GM10266 (cell line): ENCODE measurements around the gene IL18BP.

ENCODE experiments used
- DNase-seq: peaks from one replicate; pipeline ENCODE4 v3.0.0; 2012; ENCODE audit errors: extremely low spot score
- TF ChIP-seq, protein P1 (sequence below): IDR thresholded peaks from 2 replicates; pipeline ENCODE4 v1.5.1; 2012; ENCODE audit warnings: mild to moderate bottlenecking, low read depth; ENCODE audit not compliant: control insufficient read depth, insufficient read depth; ENCODE audit errors: missing control alignments

IL18BP gene

DNA sequence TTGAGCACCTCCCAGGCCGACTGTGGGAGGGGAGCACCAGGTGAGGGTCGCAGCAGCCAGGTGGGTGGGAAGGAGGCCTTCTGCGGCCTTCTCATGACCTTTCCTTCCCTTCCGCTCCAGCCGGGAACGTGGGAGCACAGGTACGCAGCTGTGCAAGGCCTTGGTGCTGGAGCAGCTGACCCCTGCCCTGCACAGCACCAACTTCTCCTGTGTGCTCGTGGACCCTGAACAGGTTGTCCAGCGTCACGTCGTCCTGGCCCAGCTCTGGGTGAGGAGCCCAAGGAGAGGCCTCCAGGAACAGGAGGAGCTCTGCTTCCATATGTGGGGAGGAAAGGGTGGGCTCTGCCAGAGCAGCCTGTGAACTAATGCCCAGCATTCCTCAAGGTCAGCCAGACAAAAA lies 2.6 kb downstream of the IL18BP start:
- no peak for DNase-seq
- TF ChIP-seq, protein P1, sequence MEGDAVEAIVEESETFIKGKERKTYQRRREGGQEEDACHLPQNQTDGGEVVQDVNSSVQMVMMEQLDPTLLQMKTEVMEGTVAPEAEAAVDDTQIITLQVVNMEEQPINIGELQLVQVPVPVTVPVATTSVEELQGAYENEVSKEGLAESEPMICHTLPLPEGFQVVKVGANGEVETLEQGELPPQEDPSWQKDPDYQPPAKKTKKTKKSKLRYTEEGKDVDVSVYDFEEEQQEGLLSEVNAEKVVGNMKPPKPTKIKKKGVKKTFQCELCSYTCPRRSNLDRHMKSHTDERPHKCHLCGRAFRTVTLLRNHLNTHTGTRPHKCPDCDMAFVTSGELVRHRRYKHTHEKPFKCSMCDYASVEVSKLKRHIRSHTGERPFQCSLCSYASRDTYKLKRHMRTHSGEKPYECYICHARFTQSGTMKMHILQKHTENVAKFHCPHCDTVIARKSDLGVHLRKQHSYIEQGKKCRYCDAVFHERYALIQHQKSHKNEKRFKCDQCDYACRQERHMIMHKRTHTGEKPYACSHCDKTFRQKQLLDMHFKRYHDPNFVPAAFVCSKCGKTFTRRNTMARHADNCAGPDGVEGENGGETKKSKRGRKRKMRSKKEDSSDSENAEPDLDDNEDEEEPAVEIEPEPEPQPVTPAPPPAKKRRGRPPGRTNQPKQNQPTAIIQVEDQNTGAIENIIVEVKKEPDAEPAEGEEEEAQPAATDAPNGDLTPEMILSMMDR = no peak

DNA sequence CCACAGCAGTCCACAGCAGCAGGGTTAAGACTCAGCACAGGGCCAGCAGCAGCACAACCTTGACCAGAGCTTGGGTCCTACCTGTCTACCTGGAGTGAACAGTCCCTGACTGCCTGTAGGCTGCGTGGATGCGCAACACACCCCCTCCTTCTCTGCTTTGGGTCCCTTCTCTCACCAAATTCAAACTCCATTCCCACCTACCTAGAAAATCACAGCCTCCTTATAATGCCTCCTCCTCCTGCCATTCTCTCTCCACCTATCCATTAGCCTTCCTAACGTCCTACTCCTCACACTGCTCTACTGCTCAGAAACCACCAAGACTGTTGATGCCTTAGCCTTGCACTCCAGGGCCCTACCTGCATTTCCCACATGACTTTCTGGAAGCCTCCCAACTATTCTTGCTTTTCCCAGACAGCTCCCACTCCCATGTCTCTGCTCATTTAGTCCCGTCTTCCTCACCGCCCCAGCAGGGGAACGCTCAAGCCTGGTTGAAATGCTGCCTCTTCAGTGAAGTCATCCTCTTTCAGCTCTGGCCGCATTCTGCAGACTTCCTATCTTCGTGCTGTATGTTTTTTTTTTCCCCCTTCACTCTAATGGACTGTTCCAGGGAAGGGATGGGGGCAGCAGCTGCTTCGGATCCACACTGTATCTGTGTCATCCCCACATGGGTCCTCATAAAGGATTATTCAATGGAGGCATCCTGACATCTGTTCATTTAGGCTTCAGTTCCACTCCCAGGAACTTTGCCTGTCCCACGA lies 3.3 kb downstream of the IL18BP start:
- TF ChIP-seq, protein P1 = no peak
- no peak for DNase-seq

DNA sequence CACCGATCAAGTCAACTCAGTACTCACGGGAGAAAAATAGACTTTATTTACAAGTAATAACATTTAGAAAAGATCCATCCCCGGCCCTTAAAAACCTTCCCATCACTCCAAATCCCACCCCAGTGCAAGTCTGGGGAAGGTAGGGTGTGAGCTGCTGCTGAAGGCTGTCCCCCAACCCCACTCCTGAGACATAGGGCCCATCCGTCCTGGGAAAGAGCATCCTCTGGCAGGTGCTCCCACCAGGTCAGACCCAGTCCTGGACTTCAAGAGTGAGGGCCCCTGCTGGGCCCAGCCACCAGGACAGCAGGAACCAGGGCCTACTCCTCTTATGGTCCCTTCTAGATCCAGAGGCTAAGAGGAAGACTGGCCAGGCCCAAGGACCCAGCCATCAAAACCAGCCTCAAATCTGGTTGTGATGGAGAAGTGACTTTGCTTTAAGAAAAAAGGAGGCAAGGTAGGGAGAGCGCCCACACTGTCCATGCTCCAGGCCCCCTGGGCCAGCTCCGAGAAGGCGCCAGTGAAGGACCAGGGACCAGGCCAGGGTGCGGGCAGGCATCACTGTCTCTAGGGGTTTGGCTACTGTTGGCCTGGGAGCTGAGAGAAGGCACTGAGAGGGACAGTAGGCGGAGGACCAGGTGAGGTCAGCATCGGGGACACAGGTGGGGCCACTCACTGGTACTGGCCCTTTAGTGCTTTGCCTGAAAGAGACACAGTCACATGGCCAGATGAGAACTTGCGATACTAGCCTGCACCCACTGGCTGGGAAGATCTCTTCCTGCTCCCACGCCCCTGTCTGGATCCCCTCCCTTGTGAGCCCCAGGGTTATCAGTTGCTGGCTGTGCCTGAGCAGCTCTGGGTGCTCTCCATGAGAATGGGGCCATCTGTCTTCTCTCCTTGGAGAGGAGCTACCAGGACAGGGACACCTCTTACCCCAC lies 4.4 kb downstream of the IL18BP start:
- TF ChIP-seq, protein P1 = no peak

DNA sequence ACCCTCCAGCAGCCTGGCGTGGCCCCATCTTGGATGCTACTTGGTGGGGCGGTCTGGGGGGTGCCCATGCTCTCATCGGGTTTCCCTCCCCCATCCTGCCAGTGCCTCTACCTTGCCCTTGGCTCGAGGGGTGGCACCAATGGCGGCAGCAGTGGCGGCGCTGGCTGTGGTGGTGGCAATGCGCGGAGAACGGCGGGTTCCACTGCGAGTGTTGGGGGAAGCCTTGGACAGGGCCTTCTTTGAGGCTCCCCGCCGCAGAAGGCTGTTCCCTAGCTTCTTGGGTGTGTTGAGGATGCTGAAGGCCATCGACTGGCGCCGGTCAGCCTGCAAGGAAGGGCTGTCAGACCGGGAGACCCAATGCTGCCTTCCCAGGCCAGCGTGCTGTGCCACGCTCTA lies 5.1 kb downstream of the IL18BP start:
- no peak for DNase-seq
- TF ChIP-seq, protein P1 = no peak

More for the DNA sequence above, 4.4 kb downstream of the IL18BP start:
- DNase-seq = no peak

DNA sequence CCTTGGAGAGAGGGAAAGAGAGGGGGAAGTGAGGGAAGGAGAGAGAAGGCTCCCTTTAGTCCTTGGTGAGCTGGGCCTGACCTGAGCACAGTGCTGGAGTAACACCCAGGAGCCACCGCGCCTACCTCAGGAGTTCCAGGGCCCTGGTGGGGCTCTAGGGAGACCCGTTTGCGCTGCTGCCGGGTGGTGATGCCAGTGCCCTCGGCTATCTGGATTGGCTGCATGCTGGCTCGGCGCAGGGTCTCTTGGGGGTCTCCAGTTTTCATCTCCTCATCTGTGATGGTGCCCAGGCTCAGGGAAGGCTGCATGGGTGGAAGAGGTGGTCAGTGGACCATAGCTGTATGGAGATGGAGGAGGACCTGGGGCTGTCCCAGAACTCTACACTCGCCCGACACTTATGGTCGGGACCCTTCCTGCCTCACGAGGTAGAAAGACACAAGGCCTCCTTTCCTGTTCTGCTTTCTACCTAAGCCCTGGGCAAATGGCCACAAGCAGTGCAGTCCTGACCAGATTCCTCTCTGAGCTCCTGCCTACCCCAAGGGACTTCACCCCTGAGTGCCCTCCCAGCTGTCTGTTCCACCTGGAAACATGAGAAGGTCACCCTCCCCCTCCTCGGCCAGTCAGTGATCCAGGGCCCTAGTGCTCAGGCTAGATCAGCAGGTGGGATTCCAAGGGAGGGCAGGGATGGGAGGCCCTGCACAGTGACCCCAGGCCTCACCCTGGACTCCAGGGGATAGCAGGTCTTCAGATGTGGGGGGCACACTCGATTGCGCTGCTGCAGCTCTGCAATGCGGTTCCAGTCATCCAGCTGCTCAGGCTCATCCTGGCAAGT lies 6.0 kb downstream of the IL18BP start:
- no peak for DNase-seq
- TF ChIP-seq, protein P1 = no peak

DNA sequence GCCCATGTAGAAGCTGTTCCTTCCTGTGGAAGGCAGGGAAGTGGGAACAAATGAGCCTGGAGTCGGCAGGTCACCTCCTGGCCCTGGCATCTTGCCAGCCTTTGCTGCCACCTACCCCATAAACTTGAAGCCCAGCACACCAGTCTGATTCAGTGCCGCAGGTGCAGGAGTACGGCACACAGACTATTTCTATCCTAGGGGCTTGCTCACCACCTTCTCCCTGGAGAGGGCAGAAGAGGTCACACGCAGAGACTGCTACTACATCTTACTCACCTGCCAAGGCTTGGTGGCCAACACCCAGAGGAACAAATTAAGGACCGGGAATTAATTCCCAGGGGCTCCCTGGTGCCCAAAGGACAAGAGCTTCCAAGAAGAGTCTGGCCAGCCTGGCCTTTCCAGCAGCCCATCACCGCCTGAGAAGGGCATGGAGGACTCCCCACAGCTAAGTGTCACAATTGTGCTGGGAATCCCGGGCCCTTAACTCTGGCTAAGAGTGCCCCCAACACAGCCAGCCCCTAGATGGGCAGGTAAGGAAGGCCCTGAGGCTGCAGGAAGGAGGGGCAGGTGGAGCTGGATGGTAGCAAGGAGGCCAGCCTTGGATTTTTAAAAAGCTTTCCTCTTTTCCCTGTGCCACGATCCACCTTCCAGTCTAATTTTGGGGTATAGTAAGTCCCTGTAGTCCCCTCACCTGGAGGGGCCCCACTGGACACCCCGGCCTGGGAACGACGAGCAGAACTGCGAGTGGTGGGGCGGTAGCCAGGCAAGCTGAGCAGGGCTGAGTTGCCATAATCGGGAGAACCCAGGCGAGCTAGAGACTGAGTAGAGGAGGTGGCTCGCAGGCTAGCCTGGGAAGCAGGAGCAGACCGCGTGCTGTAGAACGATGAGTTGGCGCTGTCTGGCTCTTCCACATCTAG lies 6.9 kb downstream of the IL18BP start:
- TF ChIP-seq, protein P1 = no peak
- DNase-seq = no peak
